NCI-H1417 treated with DMSO at 0.1 percent for 48 hours (cell line): Measurements from ENCODE around the gene DECR2.
A peak's percentile ranks its signal among the peaks of the same experiment; 100 is the strongest.

Experiments used
- DNase-seq: peaks from one replicate; lab custom pipeline; 2025; lab: John Stamatoyannopoulos, UW

Gene DECR2

DNA sequence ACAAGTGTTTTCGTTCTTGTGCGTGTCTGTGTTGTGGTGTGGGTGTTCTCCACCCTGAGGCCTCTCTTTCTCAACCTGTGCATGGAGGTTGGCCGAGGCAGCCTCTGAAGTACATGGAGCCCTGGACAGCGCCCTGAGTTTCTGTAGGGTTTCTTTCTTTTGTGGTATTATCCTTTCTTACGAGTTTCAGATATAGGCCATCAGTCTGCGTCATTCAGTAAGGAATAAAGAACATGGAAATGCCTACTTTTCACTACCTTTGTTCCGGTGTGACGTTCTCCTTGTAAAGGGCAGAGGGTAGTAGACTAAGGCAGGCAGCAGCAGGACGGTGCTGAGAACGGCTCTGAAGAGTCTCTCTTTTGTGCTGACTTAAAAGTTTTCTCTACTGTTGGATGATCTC is 42.3 kb downstream of the DECR2 start:
- no peak for DNase-seq

DNA sequence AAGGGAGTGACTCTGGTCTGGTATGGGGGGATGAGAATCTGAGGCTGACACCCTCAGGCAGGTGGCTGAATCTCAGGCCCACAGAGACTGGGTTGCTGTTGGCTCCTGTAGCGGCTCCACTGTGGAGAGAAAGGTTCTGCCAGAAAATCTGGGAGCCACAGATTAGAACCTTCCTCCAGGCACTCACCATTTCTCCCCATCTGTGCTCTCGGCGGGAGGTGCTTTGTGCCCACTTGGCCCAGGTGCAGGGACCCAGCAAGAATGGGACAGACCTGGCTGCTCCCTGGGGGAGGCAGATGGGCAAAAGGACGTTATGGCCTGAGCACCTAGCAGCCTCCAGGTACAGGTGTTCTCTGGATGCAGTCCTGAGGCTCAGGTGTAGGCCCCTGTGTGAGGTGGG is 43.9 kb downstream of the DECR2 start:
- no peak for DNase-seq

DNA sequence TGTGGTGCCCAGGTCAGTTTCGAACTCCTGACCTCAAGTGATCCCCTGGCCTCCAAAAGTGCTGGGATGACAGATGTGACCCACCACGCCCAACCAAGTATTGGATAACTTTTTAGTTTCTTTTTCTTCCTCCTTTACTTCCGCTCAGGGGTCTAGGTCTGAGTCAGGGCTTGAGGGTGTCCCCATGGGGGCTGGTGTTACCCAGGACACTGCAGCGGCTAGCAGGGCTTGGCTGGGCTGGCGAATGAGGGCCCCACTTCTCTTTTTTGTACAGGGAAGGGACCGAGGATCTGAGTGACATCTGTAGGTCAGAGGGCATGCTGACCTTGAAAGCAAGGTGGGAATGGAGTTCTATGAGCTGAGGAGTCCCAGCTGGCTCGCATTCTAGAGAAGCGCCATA is 48.7 kb downstream of the DECR2 start:
- DNase-seq, result no peak

DNA sequence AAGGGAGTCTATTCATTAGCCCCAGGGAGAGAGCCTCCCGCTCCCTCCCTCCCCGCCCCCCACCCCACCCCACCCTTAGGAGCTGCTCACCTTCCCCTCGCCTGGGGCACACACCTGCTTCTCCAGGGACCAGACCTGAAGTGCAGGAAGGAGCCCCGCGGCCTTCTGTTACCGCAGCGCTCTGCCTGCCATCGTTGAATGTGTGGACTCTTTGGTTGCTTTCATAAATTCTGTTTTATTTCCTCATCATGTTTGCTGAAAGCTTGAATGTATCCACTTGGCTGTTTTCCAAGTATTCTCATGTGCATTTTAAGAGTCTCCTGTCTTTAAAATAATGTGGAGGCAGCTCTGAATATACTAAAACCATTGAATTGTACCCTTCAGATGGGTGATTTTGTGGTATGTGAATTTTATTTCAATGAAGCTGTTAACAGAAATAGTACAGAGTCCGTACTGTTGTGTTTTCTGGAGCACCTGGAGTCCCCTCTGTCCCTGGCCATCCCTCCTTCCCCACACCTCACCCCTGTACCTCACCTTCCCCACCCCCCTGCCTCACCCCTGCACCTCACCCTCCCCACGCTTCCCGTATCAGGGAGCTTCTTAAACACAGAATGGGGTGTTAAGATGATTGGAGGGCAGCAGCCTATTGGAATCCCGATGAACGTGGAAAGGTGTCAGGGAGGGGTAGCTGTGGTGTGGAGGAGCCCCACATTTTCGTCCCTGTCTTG is 49.3 kb downstream of the DECR2 start:
- DNase-seq, result peak; percentile 68

DNA sequence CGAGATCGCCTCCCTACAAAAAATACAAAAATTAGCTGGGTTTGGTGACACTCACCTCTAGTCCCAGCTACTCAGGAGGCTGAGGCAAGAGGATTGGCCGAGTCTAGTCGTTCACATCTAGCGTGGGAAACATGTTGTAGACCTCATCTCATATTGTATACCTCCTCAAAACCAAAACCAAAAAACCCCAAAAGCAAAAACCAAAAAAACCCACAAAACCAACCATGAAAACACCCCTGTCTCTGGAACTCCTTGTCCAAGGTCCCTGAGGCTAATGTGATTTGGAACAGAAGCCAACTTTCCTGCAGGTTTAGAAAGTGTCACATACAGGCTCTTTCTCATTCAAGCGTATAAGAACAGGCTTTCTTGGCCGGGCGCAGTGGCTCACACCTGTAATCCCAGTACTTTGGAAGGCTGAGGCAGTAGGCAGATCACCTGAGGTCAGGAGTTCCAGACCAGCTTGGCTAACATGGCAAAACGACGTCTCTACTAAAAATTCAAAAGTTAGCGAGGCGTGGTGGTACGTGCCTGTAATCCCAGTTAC is 52.8 kb downstream of the DECR2 start:
- DNase-seq, result no peak

DNA sequence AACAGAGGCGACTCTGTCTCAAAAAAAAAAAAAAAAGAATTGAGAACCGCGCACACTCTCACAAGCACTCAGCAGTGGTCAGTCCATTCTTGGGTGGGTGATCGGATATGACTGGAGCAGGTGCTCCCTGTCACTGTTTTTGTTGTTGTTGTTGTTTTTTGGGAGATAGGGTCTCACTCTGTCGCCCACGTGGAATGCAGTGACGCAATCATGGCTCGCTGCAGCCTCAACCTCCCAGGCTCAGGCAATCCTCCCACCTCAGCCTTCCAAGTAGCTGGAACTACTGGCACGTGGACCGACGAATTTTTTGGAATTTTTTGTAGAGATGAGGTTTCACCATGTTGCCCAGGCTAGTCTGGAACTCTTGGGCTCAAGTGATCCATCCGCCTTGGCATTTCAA is 53.8 kb downstream of the DECR2 start:
- DNase-seq, result no peak

DNA sequence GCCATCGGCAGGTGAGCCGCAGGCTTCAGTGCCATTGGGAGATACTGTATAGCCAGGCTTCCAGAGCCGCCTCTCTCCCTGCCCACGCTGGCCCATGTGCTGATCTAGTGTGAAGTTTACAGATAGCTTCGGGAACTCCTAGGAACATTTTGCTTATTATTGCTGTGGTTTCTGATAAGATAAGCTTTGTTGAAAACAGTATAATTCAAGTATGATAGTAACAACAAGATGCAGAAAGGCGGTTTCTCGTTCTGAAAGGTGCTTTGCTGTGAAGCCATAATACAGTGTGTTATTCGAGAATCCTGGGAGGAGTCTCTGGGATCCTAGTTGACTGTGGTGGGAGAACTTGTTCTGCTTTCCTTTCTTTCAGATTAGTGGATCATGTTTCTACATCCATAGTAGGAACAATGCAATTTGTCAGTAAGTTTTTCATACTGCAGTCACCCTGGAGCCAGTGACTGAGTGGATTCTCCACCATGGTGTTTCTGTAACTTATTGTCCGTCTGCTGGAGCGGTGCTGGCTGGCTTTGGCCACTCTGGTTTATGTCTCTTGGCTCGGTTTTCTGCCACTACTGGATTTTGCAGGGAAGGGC is 55.3 kb downstream of the DECR2 start:
- DNase-seq, result no peak

DNA sequence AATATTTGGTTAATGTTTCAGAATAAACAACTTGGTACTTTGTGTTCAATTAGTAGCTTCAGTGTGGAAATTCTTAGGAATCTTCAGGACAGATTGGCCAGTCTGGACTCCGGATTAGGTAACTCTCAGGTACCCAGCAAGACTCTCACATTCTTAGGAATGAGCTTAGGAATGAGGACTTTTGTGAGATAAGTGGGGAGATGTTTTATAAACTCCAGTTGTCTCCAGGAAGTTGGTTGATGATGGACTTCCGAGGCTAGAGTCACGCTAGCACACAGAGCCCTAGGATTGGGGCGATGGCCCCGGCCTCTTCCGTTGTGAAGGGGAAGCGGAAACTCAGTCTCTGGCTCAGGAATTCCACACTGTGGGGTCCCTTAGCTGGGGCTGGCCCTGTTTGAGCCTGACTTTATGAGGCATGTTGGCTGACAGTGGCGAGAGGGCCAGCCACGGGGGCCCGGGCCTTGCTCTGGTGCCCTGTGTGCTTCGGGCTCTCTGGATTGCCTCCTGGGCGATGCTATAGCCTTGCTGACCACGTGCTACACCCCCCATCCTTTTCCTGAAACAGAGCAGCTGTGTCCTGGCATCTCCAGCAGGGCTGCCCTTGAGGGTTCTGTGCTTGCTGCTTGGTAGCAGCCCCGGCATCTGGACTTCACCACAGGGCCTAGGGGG is 56.2 kb downstream of the DECR2 start:
- DNase-seq, result no peak

DNA sequence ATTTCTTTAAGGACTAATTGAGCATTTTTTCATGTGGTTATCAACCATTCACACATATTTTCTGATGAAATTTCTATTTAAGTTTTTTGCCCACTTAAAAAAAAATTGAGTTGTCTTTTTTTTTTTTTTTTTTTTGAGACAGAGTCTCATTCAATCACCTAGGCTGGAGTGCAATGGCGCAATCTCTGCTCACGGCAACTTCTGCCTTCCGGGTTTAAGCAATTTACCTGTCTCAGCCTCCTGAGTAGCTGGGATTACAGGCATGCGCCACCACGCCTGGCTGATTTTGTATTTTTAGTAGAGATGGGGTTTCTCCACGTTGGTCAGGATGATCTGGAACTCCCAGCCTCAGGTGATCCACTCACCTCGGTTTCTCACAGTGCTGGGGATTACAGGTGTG is 58.1 kb downstream of the DECR2 start:
- no peak for DNase-seq

DNA sequence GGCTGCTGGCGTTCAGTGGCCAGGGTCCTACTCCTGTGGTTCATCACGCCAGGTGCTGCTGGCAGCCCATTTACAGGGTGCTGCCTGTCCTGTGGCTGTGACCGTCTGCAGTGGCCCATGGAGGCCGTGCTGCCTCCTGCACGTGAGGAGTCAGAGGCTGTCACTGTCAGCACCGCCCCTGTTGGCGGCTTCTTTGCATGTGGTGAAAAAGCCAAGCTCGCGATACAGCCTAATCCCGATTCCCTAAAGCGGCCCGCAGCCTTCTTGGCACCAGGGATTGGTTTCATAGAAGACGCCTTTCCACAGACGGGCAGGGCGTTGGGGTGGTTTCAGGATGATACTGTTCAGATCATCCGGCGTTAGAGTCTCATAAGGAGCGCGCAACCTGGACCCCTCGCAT is 59.1 kb downstream of the DECR2 start:
- DNase-seq, result no peak
